Left hindlimb (tissue), 1 donor: Measurements from ENCODE around the gene FGD4.

Experiments
- DNase-seq: peaks from one replicate; pipeline ENCODE4 v3.0.0-alpha.2; 2018

The FGD4 gene

GRCh38 chr12:32399370-32400113, at the start of gene FGD4:
Gene FGD4 (plus strand): TSS chr12:32399558.
- DNase-seq, result peak; percentile 80

GRCh38 chr12:32353540-32353939, 45.8 kb upstream of the FGD4 start:
- DNase-seq, result no peak

GRCh38 chr12:32357601-32358249, 41.6 kb upstream of the FGD4 start:
- DNase-seq, result no peak

- no peak for DNase-seq
Measured at GRCh38 chr12:32360956-32361355, 38.4 kb upstream of the FGD4 start.

- no peak for DNase-seq
Measured at GRCh38 chr12:32362892-32363291, 36.5 kb upstream of the FGD4 start.

GRCh38 chr12:32365473-32366064, 33.8 kb upstream of the FGD4 start:
- peak; percentile 44 for DNase-seq

GRCh38 chr12:32366714-32367113, 32.6 kb upstream of the FGD4 start:
- no peak for DNase-seq

GRCh38 chr12:32367381-32367780, 32.0 kb upstream of the FGD4 start:
- DNase-seq, result no peak

- DNase-seq, result no peak
Measured at GRCh38 chr12:32369202-32369601, 30.2 kb upstream of the FGD4 start.

GRCh38 chr12:32377344-32378055, 21.9 kb upstream of the FGD4 start:
- no peak for DNase-seq

GRCh38 chr12:32379213-32379612, 20.1 kb upstream of the FGD4 start:
- DNase-seq, result no peak

- no peak for DNase-seq
Measured at GRCh38 chr12:32379667-32380066, 19.7 kb upstream of the FGD4 start.

GRCh38 chr12:32382226-32382625, 17.1 kb upstream of the FGD4 start:
- DNase-seq, result no peak

GRCh38 chr12:32390572-32391219, 8.7 kb upstream of the FGD4 start:
- DNase-seq, result peak; percentile 49

GRCh38 chr12:32395026-32395425, 4.3 kb upstream of the FGD4 start:
- no peak for DNase-seq

- no peak for DNase-seq
Measured at GRCh38 chr12:32397696-32398095, 1.7 kb upstream of the FGD4 start.

GRCh38 chr12:32398181-32398580, 1.2 kb upstream of the FGD4 start:
- DNase-seq, result no peak

- no peak for DNase-seq
Measured at GRCh38 chr12:32398816-32399369, 465 bp upstream of the FGD4 start.

GRCh38 chr12:32400114-32400672, 835 bp downstream of the FGD4 start:
- no peak for DNase-seq

- DNase-seq, result no peak
Measured at GRCh38 chr12:32400866-32401265, 1.5 kb downstream of the FGD4 start.

- DNase-seq, result no peak
Measured at GRCh38 chr12:32402170-32402569, 2.8 kb downstream of the FGD4 start.

GRCh38 chr12:32402946-32403345, 3.6 kb downstream of the FGD4 start:
- no peak for DNase-seq
